H9 (cell line): Measurements from ENCODE around the gene ATP8A2. TPM values are rescaled to one million over a fixed set of nuclear protein-coding genes. Genes with fewer than 3 reads are reported as not detected.

Experiments
- DNase-seq: peaks from one replicate; pipeline ENCODE4 v3.0.0-alpha.2; 2017
- H2AFZ ChIP-seq: one replicate; pipeline ENCODE4 v1.6.1; 2013; ENCODE audit warnings: mild to moderate bottlenecking, low read length, control low read depth, moderate library complexity
- H2AK5ac ChIP-seq: 2 replicates; pipeline ENCODE4 v1.6.1; 2013; ENCODE audit warnings: low read length, control low read depth, mixed read lengths; ENCODE audit not compliant: insufficient read length
- H2BK120ac ChIP-seq: one replicate; pipeline ENCODE4 v1.6.1; 2013; ENCODE audit warnings: low read depth, mild to moderate bottlenecking, low read length, control low read depth, inconsistent platforms; ENCODE audit not compliant: poor library complexity, severe bottlenecking
- H2BK12ac ChIP-seq: 2 replicates; pipeline ENCODE4 v1.6.1; 2013; ENCODE audit warnings: low read length, control low read depth, mixed read lengths, low read depth; ENCODE audit not compliant: insufficient read length
- H2BK15ac ChIP-seq: 2 replicates; pipeline ENCODE4 v1.6.1; 2013; ENCODE audit warnings: low read depth, low read length, control low read depth
- H2BK20ac ChIP-seq: one replicate; pipeline ENCODE4 v1.6.1; 2013; ENCODE audit warnings: low read depth, mild to moderate bottlenecking, low read length, control low read depth, inconsistent platforms; ENCODE audit not compliant: poor library complexity, severe bottlenecking
- H2BK5ac ChIP-seq: 2 replicates; pipeline ENCODE4 v1.6.1; 2013; ENCODE audit warnings: low read length, control low read depth, mixed read lengths; ENCODE audit not compliant: insufficient read length
- H3K14ac ChIP-seq: 2 replicates; pipeline ENCODE4 v1.6.1; 2013; ENCODE audit warnings: low read length, control low read depth; ENCODE audit not compliant: insufficient read depth
- H3K18ac ChIP-seq: 2 replicates; pipeline ENCODE4 v1.6.1; 2013; ENCODE audit warnings: low read depth, mild to moderate bottlenecking, mixed read lengths, low read length, control low read depth; ENCODE audit not compliant: insufficient read length
- H3K23ac ChIP-seq: 2 replicates; pipeline ENCODE4 v1.6.1; 2013; ENCODE audit warnings: low read length, control low read depth, mixed read lengths, low read depth; ENCODE audit not compliant: insufficient read length
- H3K23me2 ChIP-seq: 2 replicates; pipeline ENCODE4 v1.6.1; 2013; ENCODE audit warnings: low read depth, mild to moderate bottlenecking, mixed read lengths, low read length, control low read depth; ENCODE audit not compliant: insufficient read length, poor library complexity, severe bottlenecking
- H3K27ac ChIP-seq: 2 replicates; pipeline ENCODE4 v1.5.1; 2013; ENCODE audit warnings: low read length, control low read depth, mixed read lengths, low read depth; ENCODE audit not compliant: insufficient read length
- H3K27me3 ChIP-seq: 2 replicates; pipeline ENCODE4 v1.6.1; 2013; ENCODE audit warnings: low read length, control low read depth, inconsistent platforms; ENCODE audit not compliant: insufficient read depth
- H3K4ac ChIP-seq: 2 replicates; pipeline ENCODE4 v1.6.1; 2013; ENCODE audit warnings: low read depth, mild to moderate bottlenecking, control low read depth, inconsistent platforms, low read length, moderate library complexity
- H3K4me1 ChIP-seq: 2 replicates; pipeline ENCODE4 v1.6.1; 2013; ENCODE audit warnings: low read length, control low read depth, inconsistent platforms; ENCODE audit not compliant: insufficient read depth
- H3K4me2 ChIP-seq: 2 replicates; pipeline ENCODE4 v1.6.1; 2013; ENCODE audit warnings: low read length, control low read depth, mixed read lengths; ENCODE audit not compliant: insufficient read length, insufficient read depth
- H3K56ac ChIP-seq: 2 replicates; pipeline ENCODE4 v1.6.1; 2013; ENCODE audit warnings: low read depth, mild to moderate bottlenecking, mixed read lengths, low read length, control low read depth; ENCODE audit not compliant: insufficient read length
- H3K79me1 ChIP-seq: 2 replicates; pipeline ENCODE4 v1.6.1; 2013; ENCODE audit warnings: low read depth, mild to moderate bottlenecking, moderate library complexity, low read length, control low read depth, inconsistent platforms; ENCODE audit not compliant: insufficient read depth, poor library complexity, severe bottlenecking
- H3K79me2 ChIP-seq: 2 replicates; pipeline ENCODE4 v1.6.1; 2013; ENCODE audit warnings: low read length, control low read depth, inconsistent platforms; ENCODE audit not compliant: insufficient read depth
- H3K9ac ChIP-seq: 2 replicates; pipeline ENCODE4 v1.6.1; 2013; ENCODE audit warnings: low read length, control low read depth, mixed read lengths; ENCODE audit not compliant: insufficient read length; ENCODE audit errors: extremely low read depth
- H3K9me3 ChIP-seq: one replicate; pipeline ENCODE4 v1.6.1; 2013; ENCODE audit warnings: low read depth, low read length, inconsistent platforms; ENCODE audit not compliant: control insufficient read depth
- H3T11ph ChIP-seq: one replicate; pipeline ENCODE4 v1.6.1; 2013; ENCODE audit warnings: mild to moderate bottlenecking, low read length, control low read depth, inconsistent platforms
- H4K20me1 ChIP-seq: one replicate; pipeline ENCODE4 v1.6.1; 2013; ENCODE audit not compliant: control insufficient read depth, insufficient read length, insufficient read depth
- H4K5ac ChIP-seq: 2 replicates; pipeline ENCODE4 v1.6.1; 2013; ENCODE audit warnings: low read depth, mild to moderate bottlenecking, mixed read lengths, low read length, control low read depth; ENCODE audit not compliant: insufficient read length
- H4K8ac ChIP-seq: replicated peaks from 2 replicates; pipeline ENCODE4 v1.6.1; 2013; ENCODE audit warnings: low read length, control low read depth, mixed read lengths, low read depth; ENCODE audit not compliant: insufficient read length
- H4K91ac ChIP-seq: 2 replicates; pipeline ENCODE4 v1.6.1; 2013; ENCODE audit warnings: low read depth, mild to moderate bottlenecking, moderate library complexity, mixed read lengths, low read length, control low read depth; ENCODE audit not compliant: insufficient read length
- H3K27ac Mint-ChIP-seq, 3 experiments: 2 replicates in 2 of 3; 3 replicates in 1 of 3; pipeline ENCODE4 v1.8.0; 2020 to 2021; ENCODE audit warnings: mixed read lengths in 3 of 3, mild to moderate bottlenecking in 1 of 3, moderate library complexity in 1 of 3
- H3K27me3 Mint-ChIP-seq: 2 replicates; pipeline ENCODE4 v1.8.0; 2021; ENCODE audit warnings: low read depth, mild to moderate bottlenecking, moderate library complexity, mixed read lengths
- H3K36me3 Mint-ChIP-seq, 3 experiments: 2 replicates in 2 of 3; 3 replicates in 1 of 3; pipeline ENCODE4 v1.8.0; 2020 to 2021; ENCODE audit warnings: low read depth in 3 of 3, mixed read lengths in 3 of 3; ENCODE audit not compliant: insufficient read depth in 1 of 3
- H3K4me1 Mint-ChIP-seq, 2 experiments: 2 replicates each; pipeline ENCODE4 v1.8.0; 2020; ENCODE audit warnings: mixed read lengths in 2 of 2
- H3K4me3 Mint-ChIP-seq, 2 experiments: 2 replicates in 1 of 2; 3 replicates in 1 of 2; pipeline ENCODE4 v1.8.0; 2020 to 2021; ENCODE audit warnings: mild to moderate bottlenecking in 2 of 2, mixed read lengths in 2 of 2, moderate library complexity in 1 of 2
- H3K9me3 Mint-ChIP-seq, 2 experiments: 2 replicates in 1 of 2; 3 replicates in 1 of 2; pipeline ENCODE4 v1.8.0; 2020; ENCODE audit warnings: mild to moderate bottlenecking in 2 of 2, mixed read lengths in 2 of 2, moderate library complexity in 1 of 2
- CTCF ChIP-seq: fragments of 200-600 bp; sonication (generic); conservative IDR thresholded peaks from 3 replicates; pipeline ENCODE4 v1.8.0; 2021; ENCODE audit warnings: antibody characterized with exemption, mild to moderate bottlenecking
- WGBS: extraction: QIAGEN DNeasy Blood & Tissue Kit; methylation state at CpG from one replicate; pipeline ENCODE4 v1.1.7; 2013; ENCODE audit warnings: missing lambda C conversion rate, low lambda C conversion rate, mixed read lengths; ENCODE audit not compliant: insufficient read length; ENCODE audit errors: extremely low coverage; 5-methylcytosine and 5-hydroxymethylcytosine counted together
- total RNA-seq: library from RNA; stranded (reverse); gene quantifications from 2 replicates; pipeline ENCODE4 v1.2.1, GENCODE V29; 2021

The ATP8A2 gene
- total RNA-seq, 1 experiment from 2014 or later: 18.2 TPM

DNA sequence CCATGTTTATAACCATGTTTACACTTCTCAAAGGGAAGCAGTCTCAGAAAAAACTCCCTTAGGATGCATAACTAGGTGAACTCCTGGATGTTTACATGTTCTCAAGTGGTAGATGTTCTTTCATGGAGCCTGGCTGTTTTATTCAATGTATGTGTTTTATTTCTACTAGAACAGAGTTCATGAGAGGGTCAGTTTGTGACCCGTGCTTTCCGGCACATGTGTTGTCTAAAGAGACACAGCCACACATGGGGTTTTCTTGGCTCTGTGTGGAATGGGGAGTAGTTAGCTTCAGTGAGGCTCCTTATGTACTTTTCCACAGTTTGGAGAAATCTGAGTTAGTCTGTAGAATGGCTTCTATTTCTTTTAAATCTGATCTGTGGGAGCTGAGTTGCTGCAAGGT lies 60.9 kb downstream of the ATP8A2 start:
- Histone ChIP-seq H3K79me2 (no peaks in the 10 kb centered on the region), H3K18ac (no peak overlapping the region), H3K23ac (no peak overlapping the region), H3K9ac (no peak overlapping the region), H3K79me1 (no peaks in the 10 kb centered on the region), H3K14ac (no peak overlapping the region), H3K27ac (no peak overlapping the region), H2BK15ac (no peak overlapping the region), H3K4ac (no peak overlapping the region), H3K4me2 (no peak overlapping the region), H4K5ac (no peak overlapping the region), H2BK5ac (no peak overlapping the region), H4K8ac (no peak overlapping the region), H4K91ac (no peak overlapping the region), H3K27me3 (no peaks in the 10 kb centered on the region), H2BK120ac (no peak overlapping the region), H2BK20ac (no peak overlapping the region), H3K56ac (no peak overlapping the region), H2AK5ac (no peak overlapping the region), H3T11ph (no peak overlapping the region), H2AFZ (no peak overlapping the region), H4K20me1 (no peaks in the 10 kb centered on the region), H2BK12ac (no peak overlapping the region), H3K23me2 (no peaks in the 10 kb centered on the region), H3K4me1 (no peaks in the 10 kb centered on the region), H3K9me3 (no peaks in the 10 kb centered on the region)
- Mint-ChIP-seq H3K9me3 (peaks cover 3 to 6% of the 10 kb centered on the region in 2 experiments; a peak in 4 of 5 replicates), H3K27ac (no peak overlapping the region; a peak in 1 of 7 replicates), H3K27me3 (no peaks in the 10 kb centered on the region), H3K4me1 (peaks cover 0 to 4% of the 10 kb centered on the region in 2 experiments; a peak in 2 of 4 replicates), H3K4me3 (no peak overlapping the region), H3K36me3 (peaks cover 2 to 5% (median 5%) of the 10 kb centered on the region in 3 experiments; a peak in 5 of 7 replicates)
- WGBS: no CpG with 5 or more reads among the region's 2 CpGs
- no peak for TF ChIP-seq CTCF
- no peak for DNase-seq
